HG02943 (cell line): ENCODE results near the gene ACTMAP.
"Not testable (repeated sequence)": the region's sequence is repeated elsewhere in the genome, so short reads cannot be mapped to it uniquely, and the experiment has no call there.

ENCODE experiments used
- ATAC-seq: cut with Tn5 transposase; IDR thresholded peaks from one replicate; pipeline ENCODE4 v1.9.1; 2021; ENCODE audit warnings: mild to moderate bottlenecking, low read depth, moderate library complexity; ENCODE audit not compliant: unreplicated experiment

Gene ACTMAP

DNA sequence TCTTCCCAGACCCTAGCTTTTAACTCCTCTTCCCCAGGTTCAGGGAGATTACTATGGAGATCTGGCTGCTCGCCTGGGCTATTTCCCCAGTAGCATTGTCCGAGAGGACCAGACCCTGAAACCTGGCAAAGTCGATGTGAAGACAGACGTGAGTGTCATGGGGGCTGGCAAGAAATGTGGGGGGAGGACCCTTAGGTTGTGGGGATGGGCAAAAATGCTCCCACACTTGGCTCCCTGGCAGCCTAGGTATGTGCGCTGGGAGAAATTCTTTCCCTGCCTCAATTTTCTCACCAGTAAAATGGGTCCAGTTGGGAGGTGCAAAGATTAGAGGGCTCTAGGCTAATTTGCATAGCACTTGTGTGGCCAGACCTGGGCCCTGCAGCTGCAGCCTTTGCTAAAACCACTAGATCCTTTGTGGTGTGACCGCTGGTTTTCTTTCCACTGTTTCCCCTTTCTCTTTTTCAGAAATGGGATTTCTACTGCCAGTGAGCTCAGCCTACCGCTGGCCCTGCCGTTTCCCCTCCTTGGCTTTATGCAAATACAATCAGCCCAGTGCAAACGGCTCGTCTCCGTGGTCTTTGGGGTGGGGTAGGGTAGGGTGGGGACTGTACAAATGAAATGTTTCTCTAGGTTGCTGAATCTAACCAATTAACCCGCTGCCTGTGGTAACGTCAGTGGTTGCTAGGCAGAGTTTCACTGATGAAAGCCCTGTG lies 26.8 kb upstream of the ACTMAP start:
- peak; percentile 64 for ATAC-seq

- no peak for ATAC-seq
Observed at GRCh38 chr19:40776364-40776763, 26.1 kb upstream of the ACTMAP start.

DNA sequence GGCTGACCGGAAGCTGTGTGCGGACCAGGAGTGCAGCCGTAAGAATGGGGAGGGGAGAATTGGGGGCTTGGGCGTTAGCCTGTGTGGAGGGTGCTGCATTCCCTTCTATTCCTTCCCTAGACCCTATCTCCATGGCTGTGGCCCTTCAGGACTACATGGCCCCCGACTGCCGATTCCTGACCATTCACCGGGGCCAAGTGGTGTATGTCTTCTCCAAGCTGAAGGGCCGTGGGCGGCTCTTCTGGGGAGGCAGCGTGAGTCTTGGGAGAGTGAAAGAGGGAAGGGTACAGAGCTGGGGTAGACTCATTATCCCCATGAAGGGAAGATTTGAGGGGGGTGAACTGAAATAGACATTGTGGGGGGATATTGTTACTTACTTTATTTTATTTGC lies 25.4 kb upstream of the ACTMAP start:
- ATAC-seq: no peak

- ATAC-seq: no peak
Observed at GRCh38 chr19:40774916-40775631, 24.8 kb upstream of the ACTMAP start, which contains the start of gene MIA. Gene MIA, plus strand, starts transcription at chr19:40775521. Its CDS starts 22 bp downstream, at chr19:40775543.

GRCh38 chr19:40771101-40771862 lies 21.0 kb upstream of the ACTMAP start:
- ATAC-seq: not testable (repeated sequence)

- ATAC-seq: no peak
Observed at GRCh38 chr19:40768869-40769268, 18.6 kb upstream of the ACTMAP start.

- ATAC-seq: not testable (repeated sequence)
Observed at GRCh38 chr19:40766385-40766784, 16.1 kb upstream of the ACTMAP start.

- no peak for ATAC-seq
Observed at GRCh38 chr19:40763963-40764362, 13.7 kb upstream of the ACTMAP start.

DNA sequence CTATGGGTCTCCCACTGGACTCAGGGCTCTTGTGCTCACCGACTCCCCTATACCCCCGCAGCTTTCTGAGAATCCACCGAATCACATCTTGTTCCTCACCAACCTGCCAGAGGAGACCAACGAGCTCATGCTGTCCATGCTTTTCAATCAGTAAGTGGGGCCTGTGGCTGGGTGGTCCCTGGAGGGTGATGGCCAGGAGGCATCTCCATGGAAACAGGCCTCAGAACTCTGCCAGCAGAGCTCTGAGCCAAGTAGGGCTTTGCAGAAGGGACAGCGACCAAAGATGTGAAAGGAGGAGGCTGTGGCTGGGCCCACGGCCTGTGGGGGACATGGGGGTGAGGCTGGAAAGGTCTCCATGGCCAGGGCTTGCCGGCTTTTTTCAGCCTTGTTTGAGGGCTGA lies 13.2 kb upstream of the ACTMAP start:
- no peak for ATAC-seq

DNA sequence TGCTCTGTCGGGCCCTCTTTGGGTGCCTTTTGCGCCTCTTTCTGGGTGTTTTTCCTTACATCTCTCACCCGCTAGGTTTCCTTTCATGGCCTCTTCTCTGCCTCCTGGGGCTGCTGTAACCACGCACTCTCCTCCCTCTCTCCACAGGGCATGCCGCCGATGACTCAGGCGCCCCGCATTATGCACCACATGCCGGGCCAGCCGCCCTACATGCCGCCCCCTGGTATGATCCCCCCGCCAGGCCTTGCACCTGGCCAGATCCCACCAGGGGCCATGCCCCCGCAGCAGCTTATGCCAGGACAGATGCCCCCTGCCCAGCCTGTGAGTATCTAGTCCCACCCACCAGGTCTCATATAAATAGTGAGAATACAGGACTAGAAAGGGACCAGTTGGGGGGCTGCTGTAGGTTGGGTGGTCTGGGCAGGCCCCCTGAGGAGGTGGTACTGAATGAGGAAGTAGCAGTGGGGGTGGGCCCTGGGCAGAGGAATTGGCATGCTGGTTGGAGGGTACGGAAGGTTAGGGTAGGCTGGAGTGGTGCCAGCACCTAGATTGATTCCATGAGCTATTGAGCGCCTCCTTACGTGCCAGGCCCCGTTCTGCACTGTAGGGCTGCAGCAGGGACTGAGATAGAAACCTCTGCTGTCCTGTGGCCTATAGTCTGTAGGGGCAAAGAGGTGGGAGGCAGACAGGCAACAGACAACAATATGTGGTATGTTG lies 12.6 kb upstream of the ACTMAP start:
- no peak for ATAC-seq

- ATAC-seq: no peak
Observed at GRCh38 chr19:40759352-40759751, 9.1 kb upstream of the ACTMAP start.

DNA sequence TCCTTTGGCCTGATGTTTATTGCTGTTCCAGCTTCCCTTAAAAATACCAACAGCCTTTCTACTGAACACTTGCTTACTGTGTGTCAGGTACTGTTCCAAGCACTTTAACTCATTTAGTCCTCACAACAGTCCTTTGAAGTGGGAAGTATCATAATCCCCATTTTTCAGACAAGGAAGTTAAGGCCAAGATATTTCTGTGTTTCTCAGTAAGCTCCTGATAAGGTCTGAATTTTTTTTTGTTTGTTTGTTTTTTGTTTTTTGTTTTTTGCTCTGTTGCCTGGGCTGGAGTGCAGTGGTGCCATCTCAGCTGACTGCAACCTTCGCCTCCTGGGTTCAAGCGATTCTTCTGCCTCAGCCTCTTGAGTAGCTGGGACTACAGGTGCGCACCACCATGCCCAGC lies 8.2 kb upstream of the ACTMAP start:
- no peak for ATAC-seq

GRCh38 chr19:40756502-40757110 lies 6.3 kb upstream of the ACTMAP start:
- ATAC-seq: no peak

GRCh38 chr19:40755791-40756190 lies 5.5 kb upstream of the ACTMAP start:
- ATAC-seq: no peak

DNA sequence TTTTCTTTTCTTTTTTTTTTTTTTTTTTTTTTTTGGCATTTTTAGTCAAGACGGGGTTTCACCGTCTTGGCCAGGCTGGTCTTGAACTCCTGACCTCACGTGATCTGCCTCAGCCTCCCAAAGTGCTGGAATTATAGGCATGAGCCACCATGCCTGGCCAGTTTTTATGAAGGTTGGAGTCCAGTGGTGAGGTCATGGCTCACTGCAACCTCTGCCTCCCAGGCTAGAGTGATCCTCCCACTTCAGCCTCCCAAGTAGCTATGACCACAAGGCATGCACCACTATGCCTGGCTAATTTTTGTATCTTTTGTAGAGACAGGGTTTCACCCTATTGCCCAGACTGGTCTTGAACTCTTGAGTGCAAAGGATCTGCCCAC lies 5.0 kb upstream of the ACTMAP start:
- no peak for ATAC-seq

DNA sequence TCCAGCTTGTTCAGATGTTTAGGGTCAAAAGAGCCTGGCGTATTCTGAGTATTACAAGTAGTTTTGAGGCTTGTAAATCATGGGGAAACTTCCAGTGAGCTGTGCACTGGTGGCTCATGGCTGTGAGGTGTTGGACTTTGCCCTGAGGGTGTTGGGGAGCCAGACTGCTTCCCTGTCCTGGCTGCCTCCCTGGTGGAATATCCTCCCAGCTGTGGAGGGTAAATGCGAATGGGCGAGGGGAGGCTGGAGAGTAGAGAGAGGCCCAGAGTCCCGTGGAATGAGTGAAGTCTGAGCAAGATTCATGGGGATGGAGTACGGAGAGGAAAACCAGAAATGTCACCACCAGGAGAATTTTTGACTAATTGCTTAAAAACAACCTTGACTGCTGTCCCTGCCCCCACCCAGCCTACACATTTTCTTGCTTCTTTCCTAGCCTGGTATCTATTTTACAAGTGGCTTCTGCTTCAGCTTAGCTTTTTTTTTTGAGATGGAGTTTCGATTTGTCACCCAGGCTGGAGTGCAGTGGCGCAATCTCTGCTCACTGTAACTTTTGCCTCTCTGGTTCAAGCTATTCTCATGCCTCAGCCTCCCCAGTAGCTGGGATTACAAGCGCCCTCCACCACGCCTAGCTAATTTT lies 4.5 kb upstream of the ACTMAP start:
- ATAC-seq: no peak

- ATAC-seq: no peak
Observed at GRCh38 chr19:40752257-40752781, 2.0 kb upstream of the ACTMAP start.

- peak; percentile 49 for ATAC-seq
Observed at GRCh38 chr19:40750874-40751537, 729 bp upstream of the ACTMAP start, which contains the start of gene SNRPA. Gene SNRPA, plus strand, starts transcription at chr19:40751203. Its CDS starts 206 bp downstream, at chr19:40751409.

DNA sequence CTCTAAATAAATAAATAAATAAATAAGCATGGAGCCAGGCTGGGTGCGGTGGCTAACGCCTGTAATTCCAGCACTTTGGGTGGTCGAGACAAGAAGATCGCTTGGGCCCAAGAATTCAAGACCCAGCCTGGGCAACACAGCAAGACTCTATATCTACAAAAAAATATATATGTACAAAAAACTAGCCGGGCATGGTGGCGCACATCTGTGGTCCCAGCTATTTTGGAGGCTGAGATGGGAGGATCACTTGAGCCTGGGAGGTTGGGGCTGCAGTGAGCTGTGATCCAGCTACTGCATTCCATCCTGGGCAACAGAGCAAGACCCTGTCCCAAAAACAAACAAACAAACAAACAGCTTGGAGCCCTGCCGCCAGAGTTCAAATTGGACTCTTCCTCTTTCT lies 2.7 kb downstream of the ACTMAP start:
- no peak for ATAC-seq
